GM19438 (cell line): Measurements from ENCODE around the gene PEAR1.

Source experiments
- ATAC-seq: cut with Tn5 transposase; IDR thresholded peaks from one replicate; pipeline ENCODE4 v1.9.1; 2021; ENCODE audit warnings: low read depth; ENCODE audit not compliant: unreplicated experiment

PEAR1 gene

DNA sequence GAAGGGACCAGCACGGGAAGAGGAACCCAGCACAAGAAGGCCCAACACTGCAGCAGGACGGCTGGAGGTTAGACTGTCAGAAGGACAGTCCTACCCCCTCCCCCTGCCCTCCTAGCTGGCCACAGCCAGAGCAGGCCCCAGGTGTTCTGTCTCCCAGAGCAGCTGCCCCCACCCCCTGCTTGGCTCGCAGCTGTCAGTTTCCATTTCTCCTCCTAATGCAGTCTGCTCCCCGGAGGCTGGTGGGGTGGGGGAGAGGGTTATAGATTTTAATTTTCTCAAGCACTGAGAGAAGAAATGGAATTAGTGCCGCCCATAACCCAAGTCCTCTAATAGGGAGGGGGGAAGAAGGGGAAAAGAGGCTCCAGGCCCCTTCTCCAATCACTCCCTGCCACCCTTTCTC lies 13.0 kb upstream of the PEAR1 start:
- no peak for ATAC-seq

- no peak for ATAC-seq
Observed at GRCh38 chr1:156881101-156881500, 12.4 kb upstream of the PEAR1 start.

- ATAC-seq, result no peak
Observed at GRCh38 chr1:156881663-156882062, 11.9 kb upstream of the PEAR1 start.

- no peak for ATAC-seq
Observed at GRCh38 chr1:156882543-156882942, 11.0 kb upstream of the PEAR1 start.

- ATAC-seq, result no peak
Observed at GRCh38 chr1:156883919-156884318, 9.6 kb upstream of the PEAR1 start.

GRCh38 chr1:156884560-156885184 lies 8.8 kb upstream of the PEAR1 start:
- ATAC-seq, result no peak

DNA sequence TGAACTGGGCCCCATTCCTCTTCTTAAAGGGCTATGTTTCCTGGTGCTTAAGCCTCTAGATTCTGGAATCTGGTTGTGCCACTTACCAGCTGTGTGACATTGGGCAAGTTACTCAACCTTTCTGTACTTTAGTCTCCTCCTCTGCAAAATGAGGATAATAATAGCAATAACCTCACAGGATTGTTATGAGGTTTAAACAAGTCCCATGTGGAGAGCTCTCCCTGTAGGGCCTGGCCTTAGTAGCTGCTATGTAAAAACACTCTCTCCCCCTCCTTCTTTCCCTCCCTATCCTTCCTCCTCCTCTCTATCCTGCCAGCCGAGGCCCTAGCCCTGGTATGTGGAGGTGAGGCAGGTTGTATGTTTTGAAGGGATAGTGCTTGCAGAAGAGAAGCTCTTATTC lies 8.2 kb upstream of the PEAR1 start:
- ATAC-seq, result no peak

DNA sequence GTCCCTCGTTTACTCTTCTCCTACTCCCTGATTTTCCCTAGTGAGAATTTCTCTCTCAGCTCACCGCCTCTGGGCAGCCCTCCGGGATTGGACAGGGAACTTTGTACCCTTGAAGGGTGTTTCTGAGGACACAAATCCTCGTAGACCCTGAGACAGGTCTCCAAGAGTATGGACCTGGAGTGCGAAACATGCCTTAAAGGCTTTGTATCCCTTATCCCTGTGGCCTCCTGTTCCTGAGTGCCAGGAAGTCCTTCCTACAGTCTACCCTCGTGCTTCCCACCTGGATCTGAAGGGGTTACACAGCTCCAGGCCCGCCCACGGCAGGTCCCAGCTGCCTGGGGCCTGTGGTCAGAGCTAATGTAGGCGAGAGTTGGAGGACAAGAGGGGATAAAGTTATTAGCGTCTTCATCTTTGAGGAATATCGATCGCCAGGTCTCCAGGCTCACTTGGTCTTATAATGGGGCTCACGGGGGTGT lies 7.6 kb upstream of the PEAR1 start:
- no peak for ATAC-seq

DNA sequence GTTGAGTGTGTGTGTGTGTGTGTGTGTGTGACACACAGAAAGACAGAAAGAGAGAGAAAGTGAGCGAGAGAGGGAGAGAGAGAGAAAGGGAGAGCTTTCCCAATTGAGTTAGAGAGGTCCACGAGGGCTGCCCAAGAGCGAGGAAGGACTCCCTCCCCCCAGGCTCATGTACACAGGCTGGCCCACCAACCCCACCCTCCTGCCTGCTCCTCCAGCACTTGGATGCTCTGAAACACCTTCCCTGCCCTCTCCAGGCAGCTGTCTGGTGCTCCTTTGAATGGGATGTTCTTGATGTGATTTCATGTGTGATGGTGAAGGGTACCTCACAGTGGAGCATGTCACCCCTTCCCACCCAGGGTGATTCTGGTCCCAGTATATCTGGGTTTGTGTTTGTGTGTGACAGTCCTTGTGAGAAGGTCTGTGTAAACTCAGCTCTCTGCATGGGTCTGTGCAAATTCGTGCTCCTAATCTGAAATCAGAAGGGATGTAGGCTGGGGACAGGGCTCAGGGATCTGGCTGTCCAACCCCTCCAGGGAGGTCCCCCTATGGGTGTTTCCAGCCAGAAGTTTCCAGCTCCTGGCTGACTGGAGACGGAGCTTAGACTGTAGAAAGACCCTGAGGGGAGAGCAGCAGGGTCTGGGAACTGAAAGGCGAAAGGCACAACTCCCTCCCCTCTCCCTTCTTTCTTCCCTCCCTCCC lies 6.8 kb upstream of the PEAR1 start:
- no peak for ATAC-seq

DNA sequence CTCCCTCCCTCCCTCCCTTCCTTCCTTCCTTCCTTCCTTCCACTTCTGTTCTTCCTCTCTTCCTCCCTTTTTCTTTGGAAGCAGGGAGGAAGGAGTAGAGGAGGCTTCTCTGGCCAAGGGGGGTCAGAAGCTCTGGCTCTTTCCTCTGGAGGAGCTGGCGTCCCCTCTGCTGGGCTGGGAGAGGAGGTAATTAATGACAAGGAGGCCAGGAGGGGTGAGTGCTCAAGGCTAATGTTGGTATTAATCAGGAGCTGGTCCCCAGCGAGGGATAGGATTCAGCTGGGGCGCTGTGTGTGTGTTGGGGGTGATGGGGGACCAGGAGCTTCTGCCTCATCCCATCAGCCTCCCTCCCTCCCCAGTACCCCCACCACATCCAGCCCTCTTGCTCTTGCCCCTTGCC lies 6.2 kb upstream of the PEAR1 start:
- no peak for ATAC-seq

GRCh38 chr1:156887734-156888133 lies 5.8 kb upstream of the PEAR1 start:
- ATAC-seq, result no peak

DNA sequence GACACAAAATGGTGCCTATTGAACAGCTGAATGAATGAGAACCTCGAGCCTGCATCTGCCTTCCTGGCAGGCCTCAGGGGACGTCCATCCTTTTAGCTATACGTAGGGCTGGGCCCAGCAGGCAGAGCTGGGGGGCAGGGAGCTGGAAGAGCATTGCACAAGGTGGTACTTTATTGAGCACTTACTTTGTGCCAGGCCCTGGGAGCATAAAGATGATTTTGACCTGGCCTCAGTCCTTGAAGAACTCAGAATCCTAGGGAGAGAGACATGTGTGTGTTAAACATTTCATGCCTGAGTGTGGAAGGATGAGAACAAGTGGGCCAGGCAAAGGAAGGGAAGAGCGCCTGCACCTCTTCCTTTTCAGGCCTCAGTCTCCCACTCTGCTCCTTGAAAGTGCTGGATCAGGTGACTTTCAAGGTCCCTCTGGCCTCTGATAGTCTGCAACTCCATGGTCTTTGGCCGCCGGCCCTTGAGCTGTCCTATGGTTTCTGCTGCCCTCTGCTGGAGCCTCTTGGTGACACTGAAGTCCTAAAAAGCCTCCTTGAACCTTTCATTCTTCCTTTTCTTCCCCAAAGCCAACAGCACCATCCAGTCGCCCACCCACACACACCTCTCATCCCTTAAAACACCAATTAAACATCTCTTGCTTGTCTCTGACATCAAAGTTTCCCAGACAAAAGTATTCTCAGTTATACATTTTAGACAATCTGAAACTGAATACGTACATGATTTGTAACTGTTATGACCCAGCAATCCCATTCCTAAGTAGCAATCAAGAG lies 3.5 kb upstream of the PEAR1 start:
- no peak for ATAC-seq

- peak; percentile 72 for ATAC-seq
Observed at GRCh38 chr1:156892190-156893047, 1.1 kb upstream of the PEAR1 start.

DNA sequence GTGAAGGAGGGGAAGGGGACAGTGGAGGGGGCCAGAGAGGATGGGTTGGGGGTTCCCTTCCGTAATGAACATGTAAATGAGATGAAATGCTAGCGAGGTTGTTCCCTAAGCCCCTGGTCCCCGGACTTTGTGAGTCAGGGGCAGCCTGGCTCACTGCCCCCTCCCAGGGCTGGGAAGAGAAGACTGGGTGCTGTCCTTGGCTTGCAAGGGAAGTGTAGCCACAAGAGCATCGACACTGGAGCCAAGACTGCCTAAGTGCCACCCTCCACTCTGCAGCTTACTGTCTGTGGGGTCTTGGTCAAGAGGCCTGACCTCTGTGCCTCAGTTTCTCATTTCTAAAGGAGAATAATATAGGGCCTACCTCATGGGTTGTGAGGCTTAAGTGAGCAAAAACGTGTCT lies 483 bp downstream of the PEAR1 start:
- no peak for ATAC-seq

- no peak for ATAC-seq
Observed at GRCh38 chr1:156894711-156895454, 1.4 kb downstream of the PEAR1 start.

DNA sequence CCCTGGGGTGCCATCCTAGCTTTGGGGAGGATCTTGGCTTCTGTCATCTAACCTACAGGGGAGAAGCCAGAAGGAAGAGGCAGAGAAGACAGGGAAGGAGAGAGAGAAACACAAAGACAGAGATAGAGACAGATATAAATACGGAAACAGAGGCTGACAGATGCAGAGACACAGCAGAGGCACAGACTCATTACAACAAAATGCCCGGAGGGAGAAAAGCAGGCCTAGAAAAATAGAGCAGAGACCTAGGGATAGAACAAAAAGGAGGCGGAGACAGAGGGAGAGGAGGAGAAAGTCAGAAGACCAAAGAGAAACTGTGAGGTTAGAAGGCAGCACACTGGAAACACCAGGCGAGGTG lies 1.9 kb downstream of the PEAR1 start:
- no peak for ATAC-seq

GRCh38 chr1:156895927-156896326 lies 2.4 kb downstream of the PEAR1 start:
- no peak for ATAC-seq

GRCh38 chr1:156896490-156897033 lies 3.0 kb downstream of the PEAR1 start:
- no peak for ATAC-seq

- ATAC-seq, result no peak
Observed at GRCh38 chr1:156897078-156897825, 3.7 kb downstream of the PEAR1 start.
